ENCODE measurements around the gene TMEM19. TPM values are rescaled to one million over a fixed set of nuclear protein-coding genes. Genes with fewer than 3 reads are reported as not detected.

Gene TMEM19
- total RNA-seq, 4 donors from 2014 or later, result 9.6 to 24.2 (median 16.6) TPM

DNA sequence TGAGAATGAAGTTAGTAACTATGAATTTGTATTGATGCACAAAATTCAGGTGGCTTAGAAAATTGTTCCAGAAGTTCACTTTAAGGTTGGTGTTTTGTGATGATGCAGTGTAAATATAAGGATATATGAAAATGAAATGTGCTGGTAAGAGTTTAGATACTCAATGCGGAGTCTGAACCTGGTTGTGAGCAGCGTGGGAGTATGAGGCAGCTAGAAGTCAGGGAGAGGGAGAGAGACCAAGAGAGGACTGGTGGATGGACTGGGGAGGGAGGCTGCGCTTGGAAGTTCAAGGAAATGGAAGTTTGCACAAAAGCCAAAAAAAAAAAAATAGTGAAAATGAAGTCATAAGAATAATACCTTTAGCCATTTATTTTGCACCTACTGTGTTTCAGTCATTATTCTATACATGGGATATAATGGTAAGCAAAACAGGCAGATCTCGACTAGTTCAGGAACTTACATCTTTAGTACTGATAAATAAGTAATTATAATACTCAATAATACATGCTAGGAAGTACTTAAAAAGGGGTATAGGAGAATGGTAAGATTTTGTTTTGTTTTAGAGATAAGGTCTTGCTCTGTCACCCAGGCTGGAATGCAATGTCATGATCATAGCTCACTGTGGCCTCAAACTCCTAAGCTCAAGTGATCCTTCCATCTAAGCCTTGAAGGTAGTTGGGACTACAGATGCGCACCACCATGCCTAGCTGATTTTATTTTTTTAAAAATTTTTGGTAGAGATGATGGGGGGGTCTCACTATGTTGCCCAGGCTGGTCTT, 58.8 kb downstream of the TMEM19 start:
- TF ChIP-seq EP300 (IDR thresholded peaks at IDR 0.05) (no peak), POLR2AphosphoS5 (IDR thresholded peaks at IDR 0.05) (no peak), POLR2A (IDR thresholded peaks at IDR 0.05; ENCODE audit: low read depth) (no peak)
- TF ChIP-seq, protein P1, sequence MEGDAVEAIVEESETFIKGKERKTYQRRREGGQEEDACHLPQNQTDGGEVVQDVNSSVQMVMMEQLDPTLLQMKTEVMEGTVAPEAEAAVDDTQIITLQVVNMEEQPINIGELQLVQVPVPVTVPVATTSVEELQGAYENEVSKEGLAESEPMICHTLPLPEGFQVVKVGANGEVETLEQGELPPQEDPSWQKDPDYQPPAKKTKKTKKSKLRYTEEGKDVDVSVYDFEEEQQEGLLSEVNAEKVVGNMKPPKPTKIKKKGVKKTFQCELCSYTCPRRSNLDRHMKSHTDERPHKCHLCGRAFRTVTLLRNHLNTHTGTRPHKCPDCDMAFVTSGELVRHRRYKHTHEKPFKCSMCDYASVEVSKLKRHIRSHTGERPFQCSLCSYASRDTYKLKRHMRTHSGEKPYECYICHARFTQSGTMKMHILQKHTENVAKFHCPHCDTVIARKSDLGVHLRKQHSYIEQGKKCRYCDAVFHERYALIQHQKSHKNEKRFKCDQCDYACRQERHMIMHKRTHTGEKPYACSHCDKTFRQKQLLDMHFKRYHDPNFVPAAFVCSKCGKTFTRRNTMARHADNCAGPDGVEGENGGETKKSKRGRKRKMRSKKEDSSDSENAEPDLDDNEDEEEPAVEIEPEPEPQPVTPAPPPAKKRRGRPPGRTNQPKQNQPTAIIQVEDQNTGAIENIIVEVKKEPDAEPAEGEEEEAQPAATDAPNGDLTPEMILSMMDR (IDR thresholded peaks at IDR 0.05), result no peak
- intact Hi-C loops (cut with DNase I), result loop anchor here (5.0 kb wide), 1 partner anchor 327 kb away; no protein-coding TSS in a partner anchor
- no peak for DNase-seq (ENCODE audit: extremely low spot score)
- WGBS, result 88% methylated on average over 5 of the region's 5 CpGs
- no peaks in the 10 kb centered on the region for H3K9me3 ChIP-seq
- H3K36me3 ChIP-seq, result no peaks in the 10 kb centered on the region
- H3K4me1 ChIP-seq, result no peaks in the 10 kb centered on the region
- no peak overlapping the region for H3K4me3 ChIP-seq
- no peaks in the 10 kb centered on the region for H3K27me3 ChIP-seq
- no peak overlapping the region for H3K27ac ChIP-seq (replicated peaks in 1 of 4)

DNA sequence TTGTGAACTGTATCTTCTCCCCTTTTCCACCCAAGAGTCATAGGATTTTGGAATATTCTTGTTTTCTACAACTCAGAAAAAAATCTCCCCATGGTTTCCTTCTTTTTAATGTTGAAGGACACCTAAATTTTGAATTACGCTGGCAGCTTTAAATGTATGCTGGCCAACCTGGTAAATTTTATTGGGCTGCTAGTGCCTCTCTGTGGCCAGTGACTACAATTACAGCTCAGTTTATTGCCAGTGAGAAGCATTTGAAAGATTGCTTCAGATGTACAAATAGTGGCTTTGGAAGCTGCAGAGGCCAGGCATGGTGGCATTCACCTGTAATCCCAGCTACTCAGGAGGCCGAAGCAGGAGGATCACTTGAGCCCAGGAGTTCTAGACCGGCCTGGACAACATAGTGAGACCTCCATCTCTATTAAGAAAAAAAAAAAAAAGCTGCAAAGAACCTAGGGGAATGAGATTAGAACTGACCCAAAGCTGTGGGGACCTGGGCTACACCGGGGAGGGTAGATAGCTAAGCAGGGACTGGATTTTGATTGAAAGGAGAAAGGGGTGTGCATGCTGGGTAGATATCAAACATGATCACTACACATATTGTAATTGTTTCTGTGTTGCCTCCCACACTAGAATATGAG, 61.2 kb downstream of the TMEM19 start:
- Histone ChIP-seq H3K4me3 (no peak overlapping the region), H3K27ac (replicated peaks in 1 of 4) (no peak overlapping the region), H3K4me1 (no peaks in the 10 kb centered on the region), H3K27me3 (peaks cover 0 to 1% (median 0%) of the 10 kb centered on the region in 4 donors), H3K36me3 (no peaks in the 10 kb centered on the region), H3K9me3 (no peaks in the 10 kb centered on the region)
- DNase-seq (ENCODE audit: extremely low spot score), result no peak
- no peak for TF ChIP-seq EP300 (IDR thresholded peaks at IDR 0.05)
- TF ChIP-seq, protein P1 (IDR thresholded peaks at IDR 0.05), result peak; percentile 45 to 75 (median 69)
- no peak for TF ChIP-seq POLR2A (IDR thresholded peaks at IDR 0.05; ENCODE audit: low read depth)
- peak in 1 of 2 donors; percentile 18 for TF ChIP-seq POLR2AphosphoS5 (IDR thresholded peaks at IDR 0.05)
- 35% methylated on average over 4 of the region's 4 CpGs for WGBS
- intact Hi-C loops (cut with DNase I), result no loop called here

DNA sequence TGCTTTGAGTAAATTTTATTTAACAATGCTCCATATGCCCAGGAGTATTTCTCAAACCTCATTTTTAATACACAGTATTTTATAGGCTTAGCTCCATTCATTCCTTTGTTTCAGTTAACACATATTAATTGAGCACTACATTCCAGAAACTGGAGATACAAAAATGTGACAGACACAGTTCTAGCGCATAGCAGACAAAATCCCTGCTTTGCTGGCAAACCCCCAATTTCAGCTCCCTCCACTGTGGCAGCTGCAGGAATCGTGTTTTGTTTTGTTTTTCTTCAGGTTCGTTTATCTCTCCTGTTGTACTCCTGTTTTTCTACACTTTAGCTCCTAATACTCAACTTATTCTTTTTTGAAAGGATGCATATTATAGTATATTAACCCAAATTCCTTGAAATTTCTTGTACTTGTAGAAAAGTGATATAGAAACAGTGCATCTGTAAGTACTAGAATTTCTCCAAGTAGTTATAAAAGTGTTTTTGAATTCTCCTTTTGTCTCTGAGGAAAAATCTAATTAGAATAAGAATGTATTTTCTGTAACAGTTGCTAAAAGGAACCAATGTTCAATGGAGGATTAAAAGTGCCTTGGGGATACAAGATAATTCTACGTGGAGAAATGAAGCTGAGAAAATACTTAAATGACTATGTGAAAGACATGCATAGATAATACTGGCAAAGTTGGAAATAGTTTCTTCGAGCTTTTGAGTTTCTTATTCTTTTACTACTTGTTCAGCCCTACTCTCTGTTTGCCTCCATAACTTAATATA, 62.4 kb downstream of the TMEM19 start:
- Histone ChIP-seq H3K9me3 (no peaks in the 10 kb centered on the region), H3K36me3 (no peaks in the 10 kb centered on the region), H3K27me3 (peaks cover 0 to 3% (median 0%) of the 10 kb centered on the region in 4 donors), H3K4me1 (no peaks in the 10 kb centered on the region), H3K4me3 (no peak overlapping the region), H3K27ac (replicated peaks in 1 of 4) (no peak overlapping the region)
- TF ChIP-seq POLR2A (IDR thresholded peaks at IDR 0.05; ENCODE audit: low read depth) (no peak), POLR2AphosphoS5 (IDR thresholded peaks at IDR 0.05) (no peak), EP300 (IDR thresholded peaks at IDR 0.05) (no peak)
- TF ChIP-seq, protein P1 (IDR thresholded peaks at IDR 0.05), result no peak
- no peak for DNase-seq (ENCODE audit: extremely low spot score)
- WGBS, result 57% methylated on average over 5 of the region's 5 CpGs
- intact Hi-C loops (cut with DNase I), result no loop called here

DNA sequence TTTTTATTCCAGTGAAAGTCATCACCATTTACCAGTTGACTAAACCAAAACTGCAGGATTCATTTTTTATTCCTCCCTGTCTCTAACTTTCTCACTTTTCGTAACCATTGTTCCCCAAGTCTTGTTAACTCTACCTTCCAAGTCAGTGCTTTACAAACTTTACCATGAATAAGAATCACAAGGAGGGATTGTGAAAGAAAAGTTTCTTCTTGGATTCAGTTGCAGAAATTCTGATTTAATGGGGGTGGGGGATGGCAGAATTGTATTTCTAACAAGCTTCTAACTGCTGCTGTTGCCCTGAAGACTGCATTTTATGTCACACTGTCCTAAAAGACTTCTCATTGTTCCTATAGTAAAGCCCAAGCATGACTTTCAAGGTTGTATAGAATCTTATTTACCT, 63.8 kb downstream of the TMEM19 start:
- H3K27ac ChIP-seq (replicated peaks in 1 of 4), result no peak overlapping the region
- peaks cover 4 to 7% (median 6%) of the 10 kb centered on the region in 4 donors for H3K4me1 ChIP-seq
- no peak overlapping the region for H3K4me3 ChIP-seq
- no peaks in the 10 kb centered on the region for H3K9me3 ChIP-seq
- intact Hi-C loops (cut with DNase I), result loop anchor here (5.0 to 10.0 kb wide), 2 partner anchors 62 to 85 kb away; partner anchors contain the start of genes THAP2, TMEM19 and ZFC3H1
- WGBS, result 81% methylated on average over 1 of the region's 1 CpG
- H3K36me3 ChIP-seq, result no peaks in the 10 kb centered on the region
- TF ChIP-seq, protein P1 (IDR thresholded peaks at IDR 0.05), result no peak
- TF ChIP-seq POLR2AphosphoS5 (IDR thresholded peaks at IDR 0.05) (no peak), EP300 (IDR thresholded peaks at IDR 0.05) (no peak)
- peaks cover 0 to 3% (median 0%) of the 10 kb centered on the region in 4 donors for H3K27me3 ChIP-seq
- DNase-seq (ENCODE audit: extremely low spot score), result no peak
